ENCODE data around the gene TMEM154.
A peak's percentile ranks its signal among the peaks of the same experiment; 100 is the strongest.

TMEM154 gene

GRCh38 chr4:152693871-152694270 is 14.1 kb upstream of the TMEM154 start:
- DNase-seq (ENCODE audit: low read depth) = no peak

DNA sequence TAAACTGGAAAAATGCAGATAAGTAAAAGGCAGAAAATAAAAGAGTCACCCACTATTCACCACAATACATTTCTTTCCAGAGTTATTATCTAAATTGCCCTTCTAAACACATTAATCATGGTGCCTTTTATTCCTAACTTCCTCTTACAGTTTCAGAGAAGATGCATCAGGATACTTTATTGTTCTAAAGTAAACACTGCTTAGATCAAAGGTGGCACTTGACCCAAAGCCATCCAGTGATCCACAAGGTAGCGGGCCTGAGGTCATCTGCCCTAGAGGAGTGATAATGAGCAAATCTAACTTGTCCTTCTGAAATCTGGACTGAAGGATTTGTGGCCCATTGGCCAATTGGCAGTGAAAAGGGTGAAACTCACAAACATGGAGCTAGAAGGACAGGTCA is 12.0 kb upstream of the TMEM154 start:
- DNase-seq (ENCODE audit: low read depth) = no peak

GRCh38 chr4:152690706-152691651 is 11.2 kb upstream of the TMEM154 start:
- no peak for DNase-seq (ENCODE audit: low read depth)

GRCh38 chr4:152689615-152690501 is 10.1 kb upstream of the TMEM154 start:
- no peak for DNase-seq (ENCODE audit: low read depth)

- no peak for DNase-seq (ENCODE audit: low read depth)
These were observed 8.3 kb upstream of the TMEM154 start for GRCh38 chr4:152687974-152688599.

GRCh38 chr4:152686452-152687013 is 6.7 kb upstream of the TMEM154 start:
- no peak for DNase-seq (ENCODE audit: low read depth)

GRCh38 chr4:152684587-152684986 is 4.8 kb upstream of the TMEM154 start:
- DNase-seq (ENCODE audit: low read depth) = no peak

- no peak for DNase-seq (ENCODE audit: low read depth)
These were observed 4.2 kb upstream of the TMEM154 start for GRCh38 chr4:152684007-152684406.

- DNase-seq (ENCODE audit: low read depth) = no peak
These were observed 2.5 kb upstream of the TMEM154 start for GRCh38 chr4:152682143-152682941.

DNA sequence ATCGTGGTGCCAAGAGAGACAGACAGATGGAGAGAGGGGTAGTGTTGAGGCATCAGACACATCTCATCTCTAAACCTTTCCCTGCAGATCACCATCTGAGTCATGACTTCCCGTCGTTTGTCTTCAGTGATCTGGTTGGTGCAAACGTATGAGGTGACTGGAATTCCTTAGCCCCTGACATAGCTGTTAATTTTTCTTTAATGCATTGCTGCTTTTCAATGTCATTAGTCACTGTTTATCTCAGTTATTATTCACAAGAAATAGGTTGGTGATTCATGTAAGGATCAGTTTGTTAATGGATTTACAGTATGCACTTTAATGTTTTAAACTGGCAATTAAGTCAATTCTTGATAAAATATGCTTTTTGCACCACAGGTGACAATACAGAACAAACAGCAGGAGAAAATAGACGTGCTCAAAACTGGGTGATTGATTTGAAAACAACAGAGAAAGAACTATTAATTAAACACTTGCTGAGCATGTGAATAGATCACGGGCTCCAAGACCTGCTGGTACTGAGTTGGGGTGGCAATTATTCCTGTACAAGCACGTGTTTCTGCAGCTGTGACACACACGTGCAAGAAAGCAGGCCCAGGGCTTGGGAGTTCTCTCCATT is 1.3 kb upstream of the TMEM154 start:
- peak; percentile 15 for DNase-seq (ENCODE audit: low read depth)

DNA sequence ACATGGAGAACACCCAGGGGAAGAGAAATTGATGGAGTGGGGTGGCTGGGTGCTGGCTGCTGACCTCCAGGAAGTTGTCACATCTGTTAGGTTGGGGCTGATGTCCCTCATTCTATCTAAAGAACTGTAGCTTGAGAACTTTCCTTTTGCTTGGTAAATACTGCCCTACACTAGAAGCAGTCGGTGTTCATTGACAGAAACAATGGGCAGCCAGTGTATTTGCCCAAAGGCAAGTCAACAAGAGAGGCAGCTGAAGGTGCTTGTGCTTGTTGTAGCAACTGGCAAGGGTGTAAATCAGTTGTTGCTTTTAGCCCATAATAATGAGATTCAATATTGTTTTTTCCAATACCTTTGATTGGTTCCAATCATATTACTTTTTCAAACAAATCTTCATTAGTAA is 956 bp downstream of the TMEM154 start:
- DNase-seq (ENCODE audit: low read depth) = no peak

- no peak for DNase-seq (ENCODE audit: low read depth)
These were observed 2.7 kb downstream of the TMEM154 start for GRCh38 chr4:152677117-152677516.

DNA sequence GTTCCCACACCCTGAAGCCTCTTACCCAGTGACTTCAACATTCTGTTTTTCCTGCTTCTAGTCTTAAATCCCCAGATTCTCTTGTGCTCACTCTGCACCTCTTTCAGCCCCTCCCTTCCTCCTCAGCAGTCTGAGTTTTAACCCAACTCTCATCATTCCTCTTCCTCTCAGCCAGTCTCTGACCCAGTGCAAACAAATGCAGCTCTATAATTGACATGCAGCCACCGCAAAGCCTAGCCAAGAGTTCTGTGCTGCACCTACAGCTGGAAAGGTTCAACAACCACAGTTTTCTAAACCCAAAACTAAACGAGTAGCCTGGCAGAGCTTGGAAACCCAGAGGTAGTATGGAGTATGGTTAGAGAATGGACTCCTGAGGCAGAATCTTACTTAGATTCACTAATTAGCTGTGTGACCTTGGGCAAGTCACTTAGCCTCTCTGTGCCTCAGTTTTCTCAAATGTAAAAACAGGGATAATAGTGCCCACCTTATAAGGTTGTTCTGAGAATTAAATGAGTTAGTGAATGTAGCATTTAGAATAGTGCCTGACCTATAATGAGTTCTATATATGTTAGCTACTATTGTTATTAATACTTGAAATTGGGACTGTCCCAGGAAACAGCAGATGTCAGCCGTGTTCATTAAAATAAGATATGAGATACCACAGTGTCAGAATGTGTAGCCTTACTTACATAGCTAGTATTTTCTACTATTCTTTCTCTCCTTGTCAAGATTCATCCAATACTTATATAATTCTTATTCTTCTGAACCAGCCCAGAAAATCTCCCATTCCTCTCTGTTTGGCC is 3.5 kb downstream of the TMEM154 start:
- no peak for DNase-seq (ENCODE audit: low read depth)

GRCh38 chr4:152674359-152674758 is 5.4 kb downstream of the TMEM154 start:
- DNase-seq (ENCODE audit: low read depth) = no peak

DNA sequence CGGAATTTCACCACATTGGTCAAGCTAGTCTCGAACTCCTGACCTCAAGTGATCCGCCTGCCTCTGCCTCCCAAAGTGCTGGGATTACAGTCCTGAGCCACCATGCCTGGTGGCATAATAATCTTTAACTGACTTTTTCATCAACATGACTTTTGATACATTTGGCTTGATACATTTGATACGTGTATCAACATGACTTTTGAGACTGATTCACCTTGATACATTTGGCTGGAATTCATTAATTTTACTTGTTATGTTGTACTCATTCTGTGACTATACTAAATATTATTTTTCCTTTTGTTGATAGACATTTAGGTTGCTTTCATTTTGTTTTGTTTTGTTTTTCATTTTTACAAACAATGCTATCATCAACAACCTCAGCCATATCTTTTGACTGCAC is 6.3 kb downstream of the TMEM154 start:
- DNase-seq (ENCODE audit: low read depth) = no peak

- DNase-seq (ENCODE audit: low read depth) = no peak
These were observed 7.3 kb downstream of the TMEM154 start for GRCh38 chr4:152672206-152673092.

DNA sequence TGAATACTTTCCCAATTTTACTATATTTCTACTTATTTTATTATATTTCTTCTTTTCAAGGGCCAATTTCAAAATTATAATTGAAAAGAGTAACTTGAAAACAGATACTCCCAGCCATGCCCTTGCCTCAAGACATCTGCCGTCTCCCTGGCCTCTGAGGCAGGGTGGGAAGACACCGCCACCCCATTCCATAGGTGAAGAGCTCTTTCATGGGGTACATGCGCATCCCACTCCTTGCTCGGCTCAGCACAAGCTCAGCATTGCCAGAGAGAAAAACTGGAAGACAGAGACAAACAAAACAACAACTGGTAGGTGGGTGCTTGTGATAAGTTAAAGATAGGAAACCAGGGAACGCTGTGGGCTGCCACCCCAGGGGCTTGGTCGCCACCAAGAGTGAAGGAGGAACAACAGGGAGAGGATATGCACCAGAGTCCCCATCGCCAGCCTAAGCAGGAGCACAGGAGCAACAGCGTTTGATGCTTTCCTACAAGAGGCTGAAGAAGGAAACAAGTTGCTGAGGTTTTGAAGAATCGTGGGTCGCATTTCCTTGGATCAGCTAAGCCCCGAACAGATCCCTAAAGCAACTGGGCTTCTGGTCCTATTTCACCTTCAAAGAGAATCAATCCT is 11.3 kb downstream of the TMEM154 start:
- DNase-seq (ENCODE audit: low read depth) = no peak

- DNase-seq (ENCODE audit: low read depth) = no peak
These were observed 12.0 kb downstream of the TMEM154 start for GRCh38 chr4:152667781-152668180.

Measured in HS-27A (cell line).